MM.1S (cell line): ENCODE measurements around the gene SHOC2.

Source experiments
- CTCF ChIP-seq: fragments of 300-600 bp; sonication (generic); IDR thresholded peaks from 2 replicates; pipeline ENCODE4 v1.5.1; 2016; ENCODE audit warnings: antibody characterized with exemption, low read length, mixed read lengths
- EZH2 ChIP-seq: fragments of 300-600 bp; sonication (generic); optimal IDR thresholded peaks from 2 replicates; pipeline ENCODE3; 2017; ENCODE audit warnings: low read depth, mild to moderate bottlenecking, antibody characterized with exemption, low read length, mixed read lengths
- EZH2phosphoT487 ChIP-seq: fragments of 300-600 bp; sonication (generic); IDR thresholded peaks from 2 replicates; pipeline ENCODE4 v1.6.1; 2018; ENCODE audit warnings: antibody characterized with exemption, low read length

GRCh38 chr10:111030042-111030750, 110.8 kb downstream of the SHOC2 start:
- TF ChIP-seq EZH2 (no peak), CTCF (no peak), EZH2phosphoT487 (no peak)
